Fibroblast of upper back skin (primary cell): Measurements from ENCODE around the gene GLRX2.
"Not testable (repeated sequence)": the region's sequence is repeated elsewhere in the genome, so short reads cannot be mapped to it uniquely, and the experiment has no call there.

ENCODE experiments used
- DNase-seq: peaks from one replicate; pipeline ENCODE4 v3.0.0-alpha.2; 2013

Gene GLRX2

GRCh38 chr1:193062698-193063463 lies 42.3 kb downstream of the GLRX2 start:
- no peak for DNase-seq

- DNase-seq = peak; percentile 12
Observed at GRCh38 chr1:193060938-193061337, 44.3 kb downstream of the GLRX2 start.

- DNase-seq = no peak
Observed at GRCh38 chr1:193060406-193060805, 44.8 kb downstream of the GLRX2 start.

GRCh38 chr1:193060115-193060403 lies 45.2 kb downstream of the GLRX2 start:
- DNase-seq = no peak

GRCh38 chr1:193059282-193060114 lies 45.7 kb downstream of the GLRX2 start, which contains the start of the genes RO60 and UCHL5:
Gene RO60, plus strand, starts transcription at chr1:193059612. Its CDS starts 9,443 bp downstream, at chr1:193069055.
Gene UCHL5, minus strand, starts transcription at chr1:193059360. Its CDS starts 100 bp downstream, at chr1:193059260.
- DNase-seq = peak; percentile 99

- DNase-seq = peak; percentile 36
Observed at GRCh38 chr1:193058529-193059281, 46.5 kb downstream of the GLRX2 start.

- no peak for DNase-seq
Observed at GRCh38 chr1:193054169-193054675, 51.0 kb downstream of the GLRX2 start.

GRCh38 chr1:193048913-193049312 lies 56.3 kb downstream of the GLRX2 start:
- not testable (repeated sequence) for DNase-seq
